ENCODE results near the gene SLC15A5. TPM values are rescaled to one million over a fixed set of nuclear protein-coding genes. Genes with fewer than 3 reads are reported as not detected.
A peak's percentile ranks its signal among the peaks of the same experiment; 100 is the strongest.

Gene SLC15A5
- total and polyA plus RNA-seq, 12 donors = not detected

- Histone ChIP-seq H3K9me3 (peaks cover 0 to 13% (median 0%) of the 10 kb centered on the region in 11 donors), H3K36me3 (no peaks in the 10 kb centered on the region), H3K4me1 (peaks cover 0 to 5% (median 0%) of the 10 kb centered on the region in 9 donors), H3K27ac (no peak overlapping the region), H3K27me3 (no peaks in the 10 kb centered on the region), H3K4me3 (no peak overlapping the region)
- TF ChIP-seq, protein P1, sequence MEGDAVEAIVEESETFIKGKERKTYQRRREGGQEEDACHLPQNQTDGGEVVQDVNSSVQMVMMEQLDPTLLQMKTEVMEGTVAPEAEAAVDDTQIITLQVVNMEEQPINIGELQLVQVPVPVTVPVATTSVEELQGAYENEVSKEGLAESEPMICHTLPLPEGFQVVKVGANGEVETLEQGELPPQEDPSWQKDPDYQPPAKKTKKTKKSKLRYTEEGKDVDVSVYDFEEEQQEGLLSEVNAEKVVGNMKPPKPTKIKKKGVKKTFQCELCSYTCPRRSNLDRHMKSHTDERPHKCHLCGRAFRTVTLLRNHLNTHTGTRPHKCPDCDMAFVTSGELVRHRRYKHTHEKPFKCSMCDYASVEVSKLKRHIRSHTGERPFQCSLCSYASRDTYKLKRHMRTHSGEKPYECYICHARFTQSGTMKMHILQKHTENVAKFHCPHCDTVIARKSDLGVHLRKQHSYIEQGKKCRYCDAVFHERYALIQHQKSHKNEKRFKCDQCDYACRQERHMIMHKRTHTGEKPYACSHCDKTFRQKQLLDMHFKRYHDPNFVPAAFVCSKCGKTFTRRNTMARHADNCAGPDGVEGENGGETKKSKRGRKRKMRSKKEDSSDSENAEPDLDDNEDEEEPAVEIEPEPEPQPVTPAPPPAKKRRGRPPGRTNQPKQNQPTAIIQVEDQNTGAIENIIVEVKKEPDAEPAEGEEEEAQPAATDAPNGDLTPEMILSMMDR (IDR thresholded peaks at IDR 0.05) = no peak
- DNase-seq (no peak), ATAC-seq (no peak)
- intact Hi-C loops (cut with DNase I) = no loop called here
- WGBS, 2 donors = 60 to 64% methylated on average over 2 of the region's 2 CpGs
Observed at GRCh38 chr12:16282978-16283377, 5.5 kb upstream of the SLC15A5 start.

GRCh38 chr12:16282081-16282480 lies 4.6 kb upstream of the SLC15A5 start:
- intact Hi-C loops (cut with DNase I) = no loop called here
- no peaks in the 10 kb centered on the region for H3K36me3 ChIP-seq
- DNase-seq = no peak
- TF ChIP-seq, protein P1 (IDR thresholded peaks at IDR 0.05) = no peak
- H3K9me3 ChIP-seq = peaks cover 0 to 13% (median 0%) of the 10 kb centered on the region in 11 donors
- no peak for ATAC-seq
- no peak overlapping the region for H3K4me3 ChIP-seq
- H3K27me3 ChIP-seq = no peaks in the 10 kb centered on the region
- 69 to 72% methylated on average over 2 of the region's 2 CpGs for WGBS, 2 donors
- H3K27ac ChIP-seq = no peak overlapping the region
- H3K4me1 ChIP-seq = peaks cover 0 to 5% (median 0%) of the 10 kb centered on the region in 9 donors

- TF ChIP-seq, protein P1 (IDR thresholded peaks at IDR 0.05) = no peak
- ATAC-seq = peak in 5 of 8 donors; percentile 28 to 95 (median 62)
- Histone ChIP-seq H3K4me3 (no peak overlapping the region), H3K36me3 (no peaks in the 10 kb centered on the region), H3K4me1 (peaks cover 0 to 5% (median 0%) of the 10 kb centered on the region in 9 donors), H3K27ac (peak overlapping the region in 1 of 10 donors; percentile 18), H3K27me3 (no peaks in the 10 kb centered on the region), H3K9me3 (peaks cover 0 to 9% (median 0%) of the 10 kb centered on the region in 11 donors)
- intact Hi-C loops (cut with DNase I) = no loop called here
- WGBS, 2 donors = 55 to 70% methylated on average over 3 of the region's 3 CpGs
- no peak for DNase-seq
Observed at GRCh38 chr12:16281157-16281556, 3.7 kb upstream of the SLC15A5 start.

DNA sequence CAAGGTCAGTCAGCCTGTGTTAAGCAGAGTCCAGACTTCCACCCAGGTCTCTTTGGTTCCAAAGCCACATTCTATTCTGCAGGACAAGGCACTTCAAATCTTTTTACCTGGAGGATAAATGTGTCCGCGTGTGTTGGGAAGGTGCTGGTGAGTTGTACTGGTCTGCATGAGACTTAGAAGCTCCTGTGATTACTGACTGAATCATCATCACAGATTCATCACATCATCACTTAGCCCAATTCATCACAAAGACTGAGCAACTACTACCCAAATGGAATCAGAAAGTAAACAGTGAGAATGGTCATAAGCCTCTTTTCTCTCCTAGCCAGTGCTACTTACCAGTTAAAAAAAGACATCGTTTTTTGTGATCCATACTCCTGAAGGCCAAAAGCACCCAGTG lies 5.3 kb downstream of the SLC15A5 start:
- ATAC-seq (no peak), DNase-seq (no peak)
- H3K27me3 ChIP-seq = no peaks in the 10 kb centered on the region
- TF ChIP-seq, protein P1 (IDR thresholded peaks at IDR 0.05) = no peak
- intact Hi-C loops (cut with DNase I) = no loop called here
- 72 to 76% methylated on average over 3 of the region's 3 CpGs for WGBS, 2 donors
- H3K9me3 ChIP-seq = no peaks in the 10 kb centered on the region
- H3K27ac ChIP-seq = no peak overlapping the region
- no peak overlapping the region for H3K4me3 ChIP-seq
- no peaks in the 10 kb centered on the region for H3K36me3 ChIP-seq
- no peaks in the 10 kb centered on the region for H3K4me1 ChIP-seq
